GM10266 (cell line): Measurements from ENCODE around the gene DDX25.

Experiments used
- DNase-seq: peaks from one replicate; pipeline ENCODE4 v3.0.0; 2012; ENCODE audit errors: extremely low spot score
- TF ChIP-seq, protein P1 (sequence below): IDR thresholded peaks from 2 replicates; pipeline ENCODE4 v1.5.1; 2012; ENCODE audit warnings: mild to moderate bottlenecking, low read depth; ENCODE audit not compliant: control insufficient read depth, insufficient read depth; ENCODE audit errors: missing control alignments

The DDX25 gene

DNA sequence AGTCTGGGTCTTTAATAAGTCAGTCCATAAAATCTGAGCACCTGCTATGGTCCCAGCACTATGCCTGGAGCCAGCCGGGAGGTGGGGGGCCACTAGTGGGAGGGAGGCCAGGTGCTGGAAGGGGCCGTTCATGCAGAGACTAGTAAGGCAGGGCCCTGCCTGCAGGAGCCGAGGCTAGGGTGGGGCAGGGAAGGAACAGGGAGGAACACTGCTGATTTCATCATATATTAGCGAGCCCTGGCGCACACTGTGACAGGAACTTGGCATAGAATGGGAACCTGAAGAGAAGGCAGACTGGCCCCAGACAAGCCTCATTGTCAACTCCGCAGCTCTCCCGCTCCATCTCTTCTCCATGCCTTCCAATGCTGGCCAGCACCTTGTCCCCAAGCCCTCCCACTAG, 48.7 kb downstream of the DDX25 start:
- TF ChIP-seq, protein P1, sequence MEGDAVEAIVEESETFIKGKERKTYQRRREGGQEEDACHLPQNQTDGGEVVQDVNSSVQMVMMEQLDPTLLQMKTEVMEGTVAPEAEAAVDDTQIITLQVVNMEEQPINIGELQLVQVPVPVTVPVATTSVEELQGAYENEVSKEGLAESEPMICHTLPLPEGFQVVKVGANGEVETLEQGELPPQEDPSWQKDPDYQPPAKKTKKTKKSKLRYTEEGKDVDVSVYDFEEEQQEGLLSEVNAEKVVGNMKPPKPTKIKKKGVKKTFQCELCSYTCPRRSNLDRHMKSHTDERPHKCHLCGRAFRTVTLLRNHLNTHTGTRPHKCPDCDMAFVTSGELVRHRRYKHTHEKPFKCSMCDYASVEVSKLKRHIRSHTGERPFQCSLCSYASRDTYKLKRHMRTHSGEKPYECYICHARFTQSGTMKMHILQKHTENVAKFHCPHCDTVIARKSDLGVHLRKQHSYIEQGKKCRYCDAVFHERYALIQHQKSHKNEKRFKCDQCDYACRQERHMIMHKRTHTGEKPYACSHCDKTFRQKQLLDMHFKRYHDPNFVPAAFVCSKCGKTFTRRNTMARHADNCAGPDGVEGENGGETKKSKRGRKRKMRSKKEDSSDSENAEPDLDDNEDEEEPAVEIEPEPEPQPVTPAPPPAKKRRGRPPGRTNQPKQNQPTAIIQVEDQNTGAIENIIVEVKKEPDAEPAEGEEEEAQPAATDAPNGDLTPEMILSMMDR = no peak
- DNase-seq = no peak

DNA sequence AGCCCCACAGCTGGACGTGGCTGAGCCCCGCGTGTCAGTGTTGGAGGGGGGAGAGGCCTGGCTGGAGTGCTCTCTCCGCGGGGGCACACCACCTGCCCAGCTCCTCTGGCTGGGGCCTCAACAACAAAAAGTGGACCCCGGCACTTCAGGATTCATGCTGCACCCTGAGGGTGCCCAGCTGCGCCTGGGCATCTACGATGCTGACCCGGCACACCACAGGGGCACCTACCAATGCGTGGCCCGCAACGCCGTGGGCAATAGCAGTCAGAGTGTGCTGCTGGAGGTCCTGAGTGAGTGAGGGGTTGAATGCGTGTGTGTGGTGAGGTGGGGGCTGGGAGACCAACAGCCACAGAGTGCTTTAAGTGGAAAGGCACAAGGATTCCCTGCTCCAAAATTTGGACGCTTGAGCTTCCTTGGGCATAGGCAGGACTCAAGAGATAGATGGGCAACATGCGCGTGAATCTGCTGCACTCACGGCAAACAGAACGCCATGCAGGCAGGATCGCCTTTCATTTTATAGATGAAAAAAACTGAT, 49.2 kb downstream of the DDX25 start:
- no peak for DNase-seq
- TF ChIP-seq, protein P1 = no peak

DNA sequence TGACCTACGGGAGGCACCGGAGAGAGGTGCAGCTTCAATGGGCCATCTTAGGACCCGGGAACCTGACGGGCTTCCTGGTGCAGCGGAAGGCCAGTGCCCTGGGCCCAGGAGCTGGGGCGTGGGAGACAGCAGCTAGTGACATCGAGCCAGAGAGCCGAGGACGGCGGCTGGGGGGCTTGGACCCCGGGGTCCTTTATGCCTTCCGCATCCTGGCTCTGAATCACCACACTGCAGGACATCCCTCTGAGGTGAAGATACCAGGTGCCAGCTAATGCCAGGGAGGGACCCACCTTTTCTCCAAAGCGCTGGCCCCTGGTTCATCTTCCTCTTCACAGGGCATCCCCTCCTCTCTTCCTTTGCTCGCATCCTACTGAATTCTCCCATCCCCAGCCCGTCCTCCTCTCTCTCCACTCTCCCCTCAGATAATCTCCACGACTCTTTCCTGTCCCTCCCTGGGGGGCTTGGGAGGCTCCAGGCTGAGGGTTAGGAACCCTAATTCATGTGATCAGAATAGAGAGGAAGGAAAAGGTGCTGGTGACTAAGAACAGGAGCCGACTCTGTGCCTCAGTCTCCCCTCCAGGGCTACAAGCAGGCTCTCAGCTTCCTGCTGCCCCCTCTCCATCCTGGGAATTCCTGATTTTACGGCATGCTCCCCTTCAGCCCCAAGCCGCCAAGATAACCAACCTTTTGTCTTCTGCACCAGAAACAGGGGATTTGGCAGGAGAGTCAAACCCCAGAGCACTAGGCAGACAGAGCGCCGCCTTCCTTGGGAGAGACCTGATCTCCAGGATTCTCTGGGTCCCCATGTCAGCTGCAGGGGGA, 50.0 kb downstream of the DDX25 start:
- TF ChIP-seq, protein P1 = no peak
- no peak for DNase-seq

DNA sequence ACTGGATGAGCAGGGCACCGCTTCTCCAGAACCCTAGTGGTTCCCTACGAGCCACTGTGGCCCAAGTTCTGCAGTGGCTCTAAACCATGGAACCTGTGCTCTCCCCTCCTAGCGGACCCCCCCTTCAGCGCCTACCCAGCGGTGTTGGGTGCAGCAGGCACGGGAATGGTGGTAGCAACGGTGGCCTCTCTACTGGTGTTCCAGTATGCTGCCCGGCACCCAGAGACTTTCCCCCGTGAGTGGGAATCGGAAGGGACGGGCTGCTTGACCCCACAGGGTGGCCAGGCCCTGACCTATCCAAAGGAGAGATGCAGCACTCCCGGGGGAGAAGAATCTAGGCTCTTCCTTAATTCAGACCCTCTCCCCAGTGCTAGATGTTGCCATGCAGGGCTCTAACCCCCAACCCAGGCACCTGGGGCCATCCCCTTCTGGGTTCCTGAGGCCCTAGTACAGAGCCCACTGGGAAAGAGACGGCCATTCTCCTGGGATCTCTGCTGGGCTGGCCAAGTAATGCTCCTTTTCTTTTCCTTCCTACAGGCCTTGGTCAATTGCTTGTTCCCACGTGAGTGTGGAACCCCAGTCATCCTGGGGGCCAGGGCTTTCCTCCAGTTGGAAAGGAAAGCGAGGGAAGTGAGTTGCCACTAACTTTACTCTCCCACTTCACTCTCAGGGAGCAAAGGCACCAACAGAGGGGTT, 50.8 kb downstream of the DDX25 start:
- DNase-seq = no peak
- TF ChIP-seq, protein P1 = no peak

DNA sequence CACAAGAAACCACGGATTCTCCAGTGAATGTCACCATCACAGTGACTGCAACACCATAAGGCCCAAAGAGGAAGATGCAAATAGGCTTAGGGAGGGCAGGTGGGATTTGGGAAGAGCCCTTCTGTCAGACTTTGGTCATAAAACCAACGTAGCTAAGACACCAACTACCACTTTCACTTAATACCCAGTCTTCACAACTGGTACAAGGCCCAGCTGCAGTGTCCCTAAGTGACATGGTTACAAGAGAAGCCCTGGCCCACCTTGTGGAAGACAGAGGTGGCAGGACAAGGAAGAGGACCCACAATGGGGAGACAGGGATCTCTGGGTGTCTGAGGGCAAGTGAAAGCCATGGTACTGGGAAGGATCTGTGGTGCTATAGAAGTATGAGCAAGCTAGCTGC, 51.5 kb downstream of the DDX25 start:
- DNase-seq = no peak
- TF ChIP-seq, protein P1 = no peak

DNA sequence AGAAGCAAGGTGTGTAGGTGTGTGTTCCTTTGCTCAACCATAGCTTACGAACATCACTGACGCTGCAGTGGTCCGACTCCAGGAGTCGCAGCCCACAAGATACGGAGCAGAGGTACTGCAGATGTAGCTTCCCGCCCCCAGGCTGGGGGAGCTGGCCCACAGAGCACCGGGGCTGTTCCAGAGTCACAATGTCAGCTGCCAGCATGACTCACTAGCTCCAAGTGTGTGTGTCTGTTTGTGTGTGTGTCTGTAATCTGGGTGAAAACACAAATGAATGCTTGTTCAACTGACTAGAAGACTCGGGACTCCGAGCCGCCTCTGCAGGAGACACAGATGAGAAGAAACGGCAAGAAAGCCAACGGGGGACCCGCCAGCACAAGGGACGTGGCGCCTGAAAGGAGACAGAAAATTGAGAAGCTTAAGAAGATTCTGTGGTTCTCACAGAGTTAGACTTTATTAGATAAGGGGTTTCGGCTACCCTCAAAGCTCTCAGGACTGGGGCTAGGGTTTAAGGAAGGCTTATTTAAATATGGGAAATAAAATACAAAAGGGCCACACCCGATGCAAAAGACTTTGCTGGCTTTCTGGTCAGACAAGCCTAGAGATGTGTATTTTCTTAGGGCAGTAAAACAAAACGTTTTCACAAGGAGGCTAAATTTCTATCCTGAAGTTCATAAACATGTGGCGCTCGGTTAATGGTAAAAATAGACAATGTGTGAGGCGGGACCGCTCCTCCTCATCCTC, 52.3 kb downstream of the DDX25 start:
- TF ChIP-seq, protein P1 = no peak
- DNase-seq = no peak
